HG03354 (cell line): ENCODE data around the gene YIPF6.
A peak's percentile ranks its signal among the peaks of the same experiment; 100 is the strongest.
"Not testable (repeated sequence)": the region's sequence is repeated elsewhere in the genome, so short reads cannot be mapped to it uniquely, and the experiment has no call there.

Experiments used
- ATAC-seq: cut with Tn5 transposase; IDR thresholded peaks from one replicate; pipeline ENCODE4 v1.9.1; 2021; ENCODE audit warnings: mild to moderate bottlenecking; ENCODE audit not compliant: unreplicated experiment, poor library complexity, severe bottlenecking

Gene YIPF6

DNA sequence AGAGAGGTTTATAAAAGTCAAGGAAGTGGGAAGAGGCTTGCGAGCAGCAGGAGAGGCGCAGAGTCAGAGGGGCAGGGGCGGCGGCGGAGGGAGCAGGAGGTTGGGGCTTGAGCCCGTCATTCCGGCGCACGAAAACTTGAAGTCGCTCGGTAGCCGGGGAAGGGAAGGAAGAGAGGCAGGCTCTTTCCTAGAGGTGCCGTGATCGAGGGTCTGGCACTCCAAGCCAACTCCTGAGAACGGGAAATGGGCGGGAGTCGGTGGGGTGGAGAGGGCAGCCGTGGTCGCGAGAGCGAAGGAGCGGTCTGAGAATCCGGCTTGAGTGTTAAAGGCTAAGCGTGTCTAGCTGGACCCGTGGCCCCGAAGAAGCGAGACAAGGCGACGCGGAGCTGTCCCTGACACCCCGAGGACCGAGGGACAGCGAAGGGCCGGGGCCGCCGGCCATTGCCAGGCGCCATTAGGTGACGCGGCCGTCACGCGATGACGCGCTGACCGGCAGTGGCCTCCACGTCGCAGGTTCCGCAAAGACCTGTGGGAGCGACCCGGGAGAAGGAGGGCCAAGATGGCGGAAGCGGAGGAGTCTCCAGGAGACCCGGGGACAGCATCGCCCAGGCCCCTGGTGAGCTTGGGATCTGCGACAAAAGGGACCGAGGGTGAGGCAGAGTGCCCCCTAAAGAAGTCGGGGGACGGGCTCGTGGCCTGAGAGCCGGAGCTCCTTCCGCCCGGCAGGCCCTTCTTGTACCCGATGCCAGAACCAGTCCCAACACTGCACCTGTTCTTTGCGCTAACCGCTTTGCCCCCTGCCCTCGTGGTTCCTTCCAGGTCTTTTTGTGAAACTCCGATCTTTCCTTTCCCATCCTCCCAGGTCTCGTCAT is at the start of gene YIPF6:
TSS of gene YIPF6 (plus strand) at position 544 of the 872 bp plus-strand sequence. CDS start at position 560, 16 bp downstream.
- ATAC-seq = peak; percentile 94

DNA sequence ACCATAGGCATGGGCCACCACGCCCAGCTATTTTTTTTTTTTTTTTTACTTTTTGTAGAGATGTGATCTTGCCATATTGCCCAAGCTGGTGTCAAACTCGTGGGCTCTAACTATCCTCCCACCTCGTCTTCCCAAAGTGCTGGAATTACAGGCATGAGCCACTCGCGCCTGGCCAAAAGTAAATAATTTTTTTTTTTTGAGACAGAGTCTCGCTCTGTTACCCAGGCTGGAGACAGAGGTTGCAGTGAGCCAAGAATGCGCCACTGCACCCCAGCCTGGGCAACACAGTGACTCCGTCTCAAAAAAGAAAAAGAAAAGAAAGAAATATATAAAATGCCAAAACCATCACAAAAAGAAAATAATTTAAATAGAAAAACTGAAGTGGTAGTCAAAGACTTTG is 47.1 kb upstream of the YIPF6 start:
- ATAC-seq = no peak

- no peak for ATAC-seq
These were observed 44.2 kb upstream of the YIPF6 start for GRCh38 chrX:68454476-68455150.

- ATAC-seq = no peak
These were observed 43.7 kb upstream of the YIPF6 start for GRCh38 chrX:68455151-68455510.

- ATAC-seq = no peak
These were observed 37.8 kb upstream of the YIPF6 start for GRCh38 chrX:68461093-68461492.

DNA sequence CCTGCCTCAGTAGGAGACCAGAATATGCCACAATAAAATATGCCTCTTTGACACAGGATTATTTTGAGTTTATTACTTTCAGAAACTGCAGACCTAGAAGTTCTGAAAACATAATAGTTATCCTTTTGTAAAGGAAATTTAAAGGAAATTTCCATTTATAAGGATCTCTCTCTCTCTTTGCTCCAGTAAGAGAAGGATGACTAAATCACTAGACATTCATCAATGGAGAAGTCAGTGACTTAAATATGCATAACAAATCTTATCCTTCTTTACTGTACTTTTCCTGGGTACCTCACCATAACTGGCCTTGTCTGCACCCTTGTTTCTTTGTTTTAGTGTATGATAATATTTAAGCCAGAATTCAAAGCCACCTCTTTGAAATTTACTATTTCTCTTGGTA is 37.3 kb upstream of the YIPF6 start:
- no peak for ATAC-seq

DNA sequence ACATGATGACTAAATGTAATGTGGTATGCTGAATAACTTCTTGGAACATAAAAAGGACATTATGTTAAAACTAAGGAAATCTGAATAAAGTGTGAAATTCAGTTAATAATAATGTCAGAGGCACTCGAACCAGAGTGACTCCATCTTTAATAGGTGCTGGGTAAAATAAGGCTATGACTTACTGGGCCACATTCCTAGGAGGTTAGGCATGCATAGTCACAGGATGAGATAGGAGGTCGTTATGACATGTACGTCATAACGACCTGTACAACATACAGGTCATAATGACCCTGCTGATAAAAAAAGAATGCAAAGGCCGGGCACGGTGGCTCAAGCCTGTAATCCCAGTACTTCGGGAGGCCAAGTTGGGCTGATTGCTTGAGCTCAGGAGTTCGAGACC is 36.7 kb upstream of the YIPF6 start:
- ATAC-seq = no peak

GRCh38 chrX:68462653-68463052 is 36.2 kb upstream of the YIPF6 start:
- ATAC-seq = peak; percentile 83

- no peak for ATAC-seq
These were observed 35.0 kb upstream of the YIPF6 start for GRCh38 chrX:68463880-68464279.

DNA sequence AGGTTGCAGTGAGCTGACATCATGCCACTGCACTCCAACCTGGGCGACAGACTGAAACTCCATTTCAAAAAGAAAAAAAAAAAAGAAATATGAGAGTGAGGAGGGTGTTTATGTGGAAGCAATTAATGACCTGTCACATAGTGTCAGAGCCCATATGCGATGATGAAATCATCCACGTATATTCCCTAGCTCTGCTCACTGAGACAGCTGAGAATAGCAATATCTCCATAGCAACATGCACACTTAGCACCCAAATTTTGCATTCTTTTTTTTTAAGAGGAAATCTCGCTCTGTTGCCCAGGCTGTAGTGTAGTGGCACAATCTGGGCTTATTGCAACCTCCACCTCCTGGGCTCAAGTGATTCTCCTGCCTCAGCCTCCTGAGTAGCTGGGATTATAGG is 34.1 kb upstream of the YIPF6 start:
- no peak for ATAC-seq

- ATAC-seq = no peak
These were observed 17.9 kb upstream of the YIPF6 start for GRCh38 chrX:68480969-68481368.

- ATAC-seq = not testable (repeated sequence)
These were observed 12.7 kb upstream of the YIPF6 start for GRCh38 chrX:68486198-68486597.

DNA sequence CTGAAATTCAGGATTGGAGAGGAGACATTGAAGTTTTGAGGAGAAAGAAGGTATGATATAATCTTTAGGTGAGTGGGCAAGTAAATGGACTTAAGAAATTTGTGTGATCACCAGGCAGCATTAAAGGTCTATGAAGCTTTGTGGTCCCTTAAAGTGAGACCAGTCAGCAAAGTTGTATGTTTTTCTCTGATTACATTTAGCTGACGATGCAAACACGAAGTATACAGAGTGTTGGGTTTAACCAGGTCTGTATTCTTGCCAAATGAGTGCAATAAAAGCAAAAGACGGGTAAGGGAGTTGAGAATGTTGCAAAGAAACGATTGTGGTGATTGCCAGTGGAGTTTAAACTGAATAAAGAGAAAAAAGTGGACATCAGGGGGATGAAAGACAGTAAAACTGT is 11.6 kb upstream of the YIPF6 start:
- ATAC-seq = no peak

GRCh38 chrX:68487924-68488323 is 10.9 kb upstream of the YIPF6 start:
- ATAC-seq = no peak

GRCh38 chrX:68488657-68489056 is 10.2 kb upstream of the YIPF6 start:
- no peak for ATAC-seq

GRCh38 chrX:68490644-68491043 is 8.2 kb upstream of the YIPF6 start:
- peak; percentile 88 for ATAC-seq

- ATAC-seq = no peak
These were observed 6.3 kb upstream of the YIPF6 start for GRCh38 chrX:68492583-68492982.

DNA sequence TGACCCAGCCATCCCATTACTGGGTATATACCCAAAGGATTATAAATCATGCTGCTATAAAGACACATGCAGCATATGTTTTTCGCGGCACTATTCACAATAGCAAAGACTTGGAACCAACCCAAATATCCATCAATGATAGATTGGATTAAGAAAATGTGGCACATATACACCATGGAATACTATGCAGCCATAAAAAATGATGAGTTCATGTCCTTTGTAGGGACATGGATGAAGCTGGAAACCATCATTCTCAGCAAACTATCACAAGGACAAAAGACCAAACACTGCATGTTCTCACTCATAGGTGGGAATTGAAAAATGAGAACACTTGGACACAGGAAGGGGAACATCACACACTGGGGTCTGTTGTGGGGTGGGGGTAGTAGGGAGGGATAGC is 5.1 kb upstream of the YIPF6 start:
- not testable (repeated sequence) for ATAC-seq

- ATAC-seq = no peak
These were observed 775 bp upstream of the YIPF6 start for GRCh38 chrX:68498044-68498507.

- no peak for ATAC-seq
These were observed 973 bp downstream of the YIPF6 start for GRCh38 chrX:68499543-68500504.
